GM12801 (cell line): ENCODE data around the gene HLF.

Experiments
- CTCF ChIP-seq: IDR thresholded peaks from one replicate; pipeline ENCODE4 v1.5.1; 2011; ENCODE audit warnings: control low read depth; ENCODE audit not compliant: insufficient read length; ENCODE audit errors: extremely low read depth

The HLF gene

GRCh38 chr17:55308613-55309391 lies 44.0 kb downstream of the HLF start:
- no peak for TF ChIP-seq CTCF

- no peak for TF ChIP-seq CTCF
Observed at GRCh38 chr17:55311767-55312375, 47.1 kb downstream of the HLF start.

GRCh38 chr17:55312852-55313251 lies 48.1 kb downstream of the HLF start:
- no peak for TF ChIP-seq CTCF

GRCh38 chr17:55314061-55314783 lies 49.5 kb downstream of the HLF start:
- no peak for TF ChIP-seq CTCF

- no peak for TF ChIP-seq CTCF
Observed at GRCh38 chr17:55314784-55315491, 50.2 kb downstream of the HLF start.

- TF ChIP-seq CTCF, result no peak
Observed at GRCh38 chr17:55316499-55316898, 51.7 kb downstream of the HLF start.

- TF ChIP-seq CTCF, result no peak
Observed at GRCh38 chr17:55317284-55317683, 52.5 kb downstream of the HLF start.
